Measurements from ENCODE around the gene DMTF1.

Gene DMTF1

DNA sequence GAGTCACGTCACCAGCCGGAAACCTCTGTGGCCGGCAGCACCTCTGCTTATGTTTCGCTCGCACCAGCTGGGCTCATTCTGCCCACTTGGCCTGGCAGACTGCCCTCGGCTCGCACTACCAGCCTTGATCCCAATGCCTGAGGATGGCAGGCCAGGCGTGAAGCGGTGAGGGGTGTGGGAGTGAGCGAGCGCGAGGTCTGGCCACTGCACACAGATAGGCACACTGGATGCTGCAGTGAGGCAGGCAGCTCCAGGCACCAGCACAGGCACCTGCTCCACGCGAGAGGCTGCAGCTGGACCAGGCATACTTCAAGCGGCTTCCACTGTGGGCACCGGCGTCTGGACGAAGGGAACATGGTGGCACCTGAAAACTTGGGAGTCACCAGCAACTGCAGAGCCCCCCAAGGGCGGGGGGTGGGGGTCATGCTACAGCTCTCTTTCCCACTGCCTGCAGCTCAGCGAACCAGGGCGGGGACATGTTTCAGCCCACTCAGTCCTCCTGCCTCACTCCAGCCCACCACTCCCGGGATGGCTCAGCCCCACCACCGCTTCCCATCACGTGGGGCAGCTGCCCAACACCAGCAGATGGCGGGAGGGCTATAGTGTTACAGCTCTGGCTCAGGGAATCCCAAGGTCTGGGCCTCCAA lies 5.4 kb upstream of the DMTF1 start:
- TF ChIP-seq, protein P1, sequence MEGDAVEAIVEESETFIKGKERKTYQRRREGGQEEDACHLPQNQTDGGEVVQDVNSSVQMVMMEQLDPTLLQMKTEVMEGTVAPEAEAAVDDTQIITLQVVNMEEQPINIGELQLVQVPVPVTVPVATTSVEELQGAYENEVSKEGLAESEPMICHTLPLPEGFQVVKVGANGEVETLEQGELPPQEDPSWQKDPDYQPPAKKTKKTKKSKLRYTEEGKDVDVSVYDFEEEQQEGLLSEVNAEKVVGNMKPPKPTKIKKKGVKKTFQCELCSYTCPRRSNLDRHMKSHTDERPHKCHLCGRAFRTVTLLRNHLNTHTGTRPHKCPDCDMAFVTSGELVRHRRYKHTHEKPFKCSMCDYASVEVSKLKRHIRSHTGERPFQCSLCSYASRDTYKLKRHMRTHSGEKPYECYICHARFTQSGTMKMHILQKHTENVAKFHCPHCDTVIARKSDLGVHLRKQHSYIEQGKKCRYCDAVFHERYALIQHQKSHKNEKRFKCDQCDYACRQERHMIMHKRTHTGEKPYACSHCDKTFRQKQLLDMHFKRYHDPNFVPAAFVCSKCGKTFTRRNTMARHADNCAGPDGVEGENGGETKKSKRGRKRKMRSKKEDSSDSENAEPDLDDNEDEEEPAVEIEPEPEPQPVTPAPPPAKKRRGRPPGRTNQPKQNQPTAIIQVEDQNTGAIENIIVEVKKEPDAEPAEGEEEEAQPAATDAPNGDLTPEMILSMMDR (conservative IDR thresholded peaks at IDR 0.05; ENCODE audit: low read length) = no peak
- no peak for DNase-seq (ENCODE audit: low read depth)
- H3K4me3 ChIP-seq (ENCODE audit: low read length) = no peak overlapping the region

DNA sequence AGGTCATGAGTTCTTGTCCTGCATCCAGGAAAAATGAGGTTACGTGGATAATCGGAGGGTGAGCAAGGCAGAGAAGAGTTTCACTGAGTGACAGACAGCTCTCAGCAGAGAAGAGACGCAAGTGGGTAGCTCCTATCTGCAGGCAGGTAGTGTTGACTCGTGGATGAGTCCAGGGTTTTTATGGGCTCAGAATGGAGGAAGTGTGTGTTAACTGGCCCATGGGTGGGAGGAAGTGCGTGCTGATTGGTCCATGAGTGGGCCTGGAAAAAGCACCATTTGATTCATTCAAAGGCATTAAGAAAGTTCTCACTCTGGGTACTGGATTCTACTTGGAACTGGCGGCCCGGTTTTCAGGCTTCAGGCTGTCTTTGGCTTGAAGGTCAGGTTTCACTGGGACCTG lies 4.8 kb upstream of the DMTF1 start:
- H3K4me3 ChIP-seq (ENCODE audit: low read length) = no peak overlapping the region
- DNase-seq (ENCODE audit: low read depth) = no peak
- TF ChIP-seq, protein P1 (conservative IDR thresholded peaks at IDR 0.05; ENCODE audit: low read length) = no peak

DNA sequence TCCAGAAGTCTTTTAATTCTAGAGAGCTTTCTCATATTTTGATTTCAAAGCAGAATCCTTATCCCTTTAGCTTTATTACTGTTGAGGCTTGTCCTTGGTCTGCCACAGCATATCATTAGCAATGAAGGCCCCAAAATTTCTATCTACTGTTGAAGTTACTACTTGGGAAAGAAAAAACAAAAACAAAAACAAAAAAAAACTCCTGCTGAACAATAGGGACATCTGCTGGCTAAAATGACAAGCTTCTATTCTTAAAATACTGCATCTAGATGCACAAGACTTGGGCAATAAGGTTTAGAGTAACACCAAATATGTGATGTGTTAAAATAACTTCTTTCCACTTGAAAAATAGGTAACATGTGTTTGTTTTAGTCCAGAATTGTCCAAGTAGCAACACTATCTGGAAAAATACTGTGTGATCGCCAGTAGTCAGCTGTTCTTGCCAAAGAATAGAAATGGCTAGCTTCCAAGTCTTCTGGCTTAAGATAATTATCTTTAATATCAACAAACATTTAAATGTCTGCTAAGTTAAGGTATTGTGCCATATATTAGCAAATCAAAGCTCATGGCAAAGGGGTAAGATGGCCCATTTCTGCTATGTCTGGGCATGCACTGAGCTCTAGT lies 3.8 kb upstream of the DMTF1 start:
- TF ChIP-seq, protein P1 (conservative IDR thresholded peaks at IDR 0.05; ENCODE audit: low read length) = peak; percentile 68
- DNase-seq (ENCODE audit: low read depth) = peak; percentile 57

DNA sequence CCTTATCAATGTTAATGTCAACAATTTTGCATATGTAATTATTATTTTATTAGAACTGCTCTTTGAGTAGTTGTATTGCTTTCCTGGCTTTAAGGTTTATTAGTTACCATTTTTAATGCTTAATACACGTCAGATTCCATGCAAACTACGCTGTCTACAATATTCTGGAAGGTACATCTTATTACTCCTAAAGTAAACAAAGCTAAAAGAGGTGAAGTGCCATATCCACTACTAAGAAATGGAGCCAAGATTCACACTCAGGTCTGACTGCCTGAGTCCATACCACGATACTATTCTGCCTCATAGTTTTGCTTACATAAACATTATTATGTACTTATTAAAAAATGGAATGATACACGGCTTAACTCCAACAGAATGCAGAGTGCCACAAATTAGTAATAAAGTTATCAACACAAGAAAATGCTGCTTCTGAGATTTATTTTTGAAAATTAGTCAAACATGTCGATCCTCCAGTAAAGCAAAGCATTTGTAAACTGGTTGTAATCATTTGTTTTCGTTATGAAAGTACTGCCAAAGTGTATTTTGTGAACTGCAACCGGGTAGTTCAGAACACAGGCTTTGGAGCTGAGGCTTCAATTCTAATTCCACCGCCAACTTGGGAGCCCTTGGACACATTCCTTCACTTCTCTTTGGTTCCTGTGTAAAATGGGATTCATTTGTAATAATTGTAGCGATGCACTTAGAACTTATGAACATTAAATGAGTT lies 1.1 kb upstream of the DMTF1 start:
- no peak for DNase-seq (ENCODE audit: low read depth)
- peak overlapping the region; percentile 79 for H3K4me3 ChIP-seq (ENCODE audit: low read length)
- TF ChIP-seq, protein P1 (conservative IDR thresholded peaks at IDR 0.05; ENCODE audit: low read length) = no peak

More for the DNA sequence above, 3.8 kb upstream of the DMTF1 start:
- H3K4me3 ChIP-seq (ENCODE audit: low read length) = no peak overlapping the region

DNA sequence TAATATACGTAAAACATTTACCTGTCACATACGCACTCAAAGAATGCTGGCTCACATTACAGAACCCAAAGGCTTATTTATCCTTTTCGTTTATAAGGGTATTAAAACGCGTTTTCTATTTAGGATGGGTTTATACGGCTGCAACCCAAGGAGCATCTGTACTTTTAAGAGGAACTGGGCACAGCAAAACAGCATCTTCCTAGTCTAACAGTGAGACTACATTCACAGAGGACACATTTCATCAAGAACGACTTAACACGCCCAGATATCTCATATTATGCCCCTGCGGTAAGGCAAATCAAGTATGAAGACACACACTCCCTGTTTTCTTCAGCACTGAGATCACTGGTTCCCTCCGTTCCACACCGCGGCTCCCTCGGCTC lies 533 bp upstream of the DMTF1 start:
- TF ChIP-seq, protein P1 (conservative IDR thresholded peaks at IDR 0.05; ENCODE audit: low read length) = no peak
- peak overlapping the region; percentile 79 for H3K4me3 ChIP-seq (ENCODE audit: low read length)
- DNase-seq (ENCODE audit: low read depth) = no peak

DNA sequence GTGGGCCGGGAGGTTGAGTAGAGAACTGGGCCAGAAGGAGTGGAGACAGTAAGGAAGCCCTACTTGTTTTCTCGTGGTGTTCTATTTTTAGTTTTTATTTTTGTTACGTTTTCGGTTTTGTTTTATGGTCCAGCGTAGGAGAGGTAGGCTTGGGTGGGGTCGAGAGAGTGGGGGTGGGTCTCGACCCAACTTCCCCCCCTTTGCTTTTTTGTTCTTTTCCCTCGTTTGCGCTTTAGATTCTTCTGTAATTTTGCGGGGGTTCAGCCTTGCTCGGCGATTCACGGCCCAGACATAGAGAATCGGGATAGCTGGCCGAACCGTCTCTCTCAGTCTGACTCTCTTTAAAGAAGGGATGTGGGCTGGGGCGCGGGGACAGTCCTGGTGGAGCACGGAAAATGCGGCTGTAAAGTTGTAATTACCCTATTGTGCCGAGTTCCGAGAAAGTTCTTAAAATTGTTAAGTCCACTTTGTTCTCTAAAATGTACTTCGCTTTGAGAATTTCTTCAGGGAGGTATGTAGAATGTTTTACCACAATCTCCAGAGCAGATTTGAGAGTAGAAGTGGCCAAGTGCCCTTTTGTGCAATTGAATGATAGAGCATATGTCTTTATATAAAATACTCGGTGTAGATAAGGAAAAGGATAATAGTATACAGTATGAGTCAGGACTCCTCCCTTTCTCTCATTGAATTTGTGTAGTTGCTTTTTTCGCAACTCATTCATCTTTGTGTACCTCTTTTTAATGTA lies 816 bp downstream of the DMTF1 start:
- peak; percentile 11 for DNase-seq (ENCODE audit: low read depth)
- H3K4me3 ChIP-seq (ENCODE audit: low read length) = peak overlapping the region; percentile 79
- TF ChIP-seq, protein P1 (conservative IDR thresholded peaks at IDR 0.05; ENCODE audit: low read length) = no peak

All from AG10803 (cell line).